Activated gamma-delta T cell treated with anti-CD3 and anti-CD28 coated beads, Interleukin-2, amount 50 U/mL, for 16 hours (primary cell): ENCODE results near the gene MARCHF7.
A peak's percentile ranks its signal among the peaks of the same experiment; 100 is the strongest.
"Not testable (repeated sequence)": the region's sequence is repeated elsewhere in the genome, so short reads cannot be mapped to it uniquely, and the experiment has no call there.

ENCODE experiments used
- DNase-seq: peaks from one replicate; pipeline ENCODE4 v3.0.0-alpha.2; 2020; ENCODE audit warnings: low read depth

The MARCHF7 gene

GRCh38 chr2:159712143-159712928 lies at the start of gene MARCHF7:
MARCHF7 (plus strand) TSS chr2:159712506; CDS start chr2:159729023, 16,517 bp downstream.
- peak; percentile 96 for DNase-seq

- DNase-seq, result not testable (repeated sequence)
Observed at GRCh38 chr2:159667423-159667822, 44.9 kb upstream of the MARCHF7 start.

- DNase-seq, result no peak
Observed at GRCh38 chr2:159671047-159671446, 41.3 kb upstream of the MARCHF7 start.

- DNase-seq, result no peak
Observed at GRCh38 chr2:159677654-159678053, 34.7 kb upstream of the MARCHF7 start.

GRCh38 chr2:159680692-159681091 lies 31.6 kb upstream of the MARCHF7 start:
- no peak for DNase-seq

- no peak for DNase-seq
Observed at GRCh38 chr2:159683817-159684216, 28.5 kb upstream of the MARCHF7 start.

- no peak for DNase-seq
Observed at GRCh38 chr2:159684796-159685195, 27.5 kb upstream of the MARCHF7 start.

- DNase-seq, result no peak
Observed at GRCh38 chr2:159694500-159695040, 17.7 kb upstream of the MARCHF7 start.

- no peak for DNase-seq
Observed at GRCh38 chr2:159695795-159696448, 16.4 kb upstream of the MARCHF7 start.

- no peak for DNase-seq
Observed at GRCh38 chr2:159703491-159703890, 8.8 kb upstream of the MARCHF7 start.

GRCh38 chr2:159706385-159706980 lies 5.8 kb upstream of the MARCHF7 start:
- no peak for DNase-seq

GRCh38 chr2:159708066-159708760 lies 4.1 kb upstream of the MARCHF7 start:
- DNase-seq, result no peak

- no peak for DNase-seq
Observed at GRCh38 chr2:159710601-159711180, 1.6 kb upstream of the MARCHF7 start.

- no peak for DNase-seq
Observed at GRCh38 chr2:159711562-159712142, 654 bp upstream of the MARCHF7 start.

GRCh38 chr2:159712929-159713420 lies 669 bp downstream of the MARCHF7 start:
- DNase-seq, result no peak

- no peak for DNase-seq
Observed at GRCh38 chr2:159713631-159714246, 1.4 kb downstream of the MARCHF7 start.

- no peak for DNase-seq
Observed at GRCh38 chr2:159714247-159714930, 2.1 kb downstream of the MARCHF7 start.

- no peak for DNase-seq
Observed at GRCh38 chr2:159715451-159715850, 3.1 kb downstream of the MARCHF7 start.

GRCh38 chr2:159716409-159716808 lies 4.1 kb downstream of the MARCHF7 start:
- not testable (repeated sequence) for DNase-seq

GRCh38 chr2:159716857-159717256 lies 4.6 kb downstream of the MARCHF7 start:
- no peak for DNase-seq
